GM21576 (cell line): Measurements from ENCODE around the gene RGS3.

ENCODE experiments used
- ATAC-seq: cut with Tn5 transposase; IDR thresholded peaks from one replicate; pipeline ENCODE4 v1.9.1; 2021; ENCODE audit warnings: mild to moderate bottlenecking, moderate library complexity; ENCODE audit not compliant: unreplicated experiment

RGS3 gene

GRCh38 chr9:113464286-113464660 lies 746 bp downstream of the RGS3 start:
- ATAC-seq, result no peak

- ATAC-seq, result no peak
Observed at GRCh38 chr9:113465599-113466140, 2.1 kb downstream of the RGS3 start.

GRCh38 chr9:113467183-113467582 lies 3.7 kb downstream of the RGS3 start:
- no peak for ATAC-seq

GRCh38 chr9:113468716-113469448 lies 5.4 kb downstream of the RGS3 start:
- ATAC-seq, result no peak

GRCh38 chr9:113471143-113471542 lies 7.6 kb downstream of the RGS3 start:
- no peak for ATAC-seq

- ATAC-seq, result no peak
Observed at GRCh38 chr9:113471566-113471965, 8.0 kb downstream of the RGS3 start.

GRCh38 chr9:113472199-113472598 lies 8.7 kb downstream of the RGS3 start:
- ATAC-seq, result no peak

GRCh38 chr9:113474360-113475028 lies 11.0 kb downstream of the RGS3 start:
- ATAC-seq, result no peak

GRCh38 chr9:113475031-113475430 lies 11.5 kb downstream of the RGS3 start:
- no peak for ATAC-seq

- no peak for ATAC-seq
Observed at GRCh38 chr9:113475992-113476391, 12.5 kb downstream of the RGS3 start.

GRCh38 chr9:113476511-113476916 lies 13.0 kb downstream of the RGS3 start:
- no peak for ATAC-seq

- no peak for ATAC-seq
Observed at GRCh38 chr9:113477058-113477457, 13.5 kb downstream of the RGS3 start.

GRCh38 chr9:113477661-113478060 lies 14.1 kb downstream of the RGS3 start:
- ATAC-seq, result no peak

GRCh38 chr9:113479174-113479621 lies 15.7 kb downstream of the RGS3 start:
- no peak for ATAC-seq

- no peak for ATAC-seq
Observed at GRCh38 chr9:113480612-113481011, 17.1 kb downstream of the RGS3 start.

GRCh38 chr9:113481176-113481787 lies 17.8 kb downstream of the RGS3 start:
- no peak for ATAC-seq

- ATAC-seq, result no peak
Observed at GRCh38 chr9:113482341-113482740, 18.8 kb downstream of the RGS3 start.

GRCh38 chr9:113482991-113483675 lies 19.6 kb downstream of the RGS3 start:
- ATAC-seq, result no peak

- no peak for ATAC-seq
Observed at GRCh38 chr9:113483676-113484257, 20.2 kb downstream of the RGS3 start.

- ATAC-seq, result no peak
Observed at GRCh38 chr9:113484258-113484730, 20.8 kb downstream of the RGS3 start.

- ATAC-seq, result no peak
Observed at GRCh38 chr9:113485761-113486115, 22.2 kb downstream of the RGS3 start.
